SK-N-MC (cell line): ENCODE results near the gene ARHGEF16.

Source experiments
- EZH2 ChIP-seq: fragments of 200-600 bp; sonication (generic); IDR thresholded peaks from one replicate; pipeline ENCODE4 v1.6.1; 2017; ENCODE audit warnings: antibody characterized with exemption
- POLR2AphosphoS5 ChIP-seq: IDR thresholded peaks from 2 replicates; pipeline ENCODE4 v1.6.1; 2012; ENCODE audit warnings: mild to moderate bottlenecking, low read depth, low read length, borderline replicate concordance

GRCh38 chr1:3465091-3465934, 10.8 kb downstream of the ARHGEF16 start:
- TF ChIP-seq POLR2AphosphoS5, result no peak
- no peak for TF ChIP-seq EZH2
